HepG2 (cell line): Measurements from ENCODE around the gene JMJD8. TPM values are rescaled to one million over a fixed set of nuclear protein-coding genes. Genes with fewer than 3 reads are reported as not detected.

ENCODE experiments used
- ARID4A ChIP-seq: sonication (generic); formaldehyde crosslinking; IDR thresholded peaks from 2 replicates; pipeline ENCODE4 v1.5.0; 2020; ENCODE audit warnings: mild to moderate bottlenecking, missing genetic modification reagents, borderline replicate concordance
- BCL6 ChIP-seq: IDR thresholded peaks from 2 replicates; pipeline ENCODE4 v1.6.1; 2016; ENCODE audit warnings: missing genetic modification reagents, missing compliant biosample characterization
- DMAP1 ChIP-seq: IDR thresholded peaks from 2 replicates; pipeline ENCODE4 v1.6.1; 2016
- ETV6 ChIP-seq: sonication (generic); formaldehyde crosslinking; conservative IDR thresholded peaks from 2 replicates; pipeline ENCODE4 v1.4.0; 2020; ENCODE audit warnings: missing genetic modification reagents
- HNF4G ChIP-seq, 2 experiments: sonication (generic) in 1 of 2; formaldehyde crosslinking in 1 of 2; IDR thresholded peaks; 2 replicates each; pipeline versions ENCODE4 v1.4.0 to v1.6.1; 2011 to 2020; ENCODE audit warnings: borderline replicate concordance in 2 of 2, low read depth in 2 of 2, mild to moderate bottlenecking in 2 of 2, low read length in 1 of 2, missing genetic modification reagents in 1 of 2, moderate library complexity in 1 of 2
- HNRNPL ChIP-seq: fragments of 200-400 bp; formaldehyde crosslinking; IDR thresholded peaks from 2 replicates; pipeline ENCODE4 v1.6.1; 2017; ENCODE audit warnings: mild to moderate bottlenecking, low read depth, low read length
- HOXA5 ChIP-seq: sonication (generic); formaldehyde crosslinking; IDR thresholded peaks from 2 replicates; pipeline ENCODE4 v1.4.0; 2020; ENCODE audit warnings: missing genetic modification reagents
- KDM2A ChIP-seq: sonication (generic); formaldehyde crosslinking; IDR thresholded peaks from 2 replicates; pipeline ENCODE4 v1.4.0; 2020; ENCODE audit warnings: low read depth, missing genetic modification reagents, borderline replicate concordance
- MTA1 ChIP-seq: sonication (generic); formaldehyde crosslinking; IDR thresholded peaks from 2 replicates; pipeline ENCODE4 v1.4.0; 2020; ENCODE audit warnings: missing genetic modification reagents, mild to moderate bottlenecking, borderline replicate concordance
- NBN ChIP-seq: fragments of 450-650 bp; conservative IDR thresholded peaks from 2 replicates; pipeline ENCODE4 v1.6.1; 2017
- RBFOX2 ChIP-seq: fragments of 200-400 bp; formaldehyde crosslinking; IDR thresholded peaks from 2 replicates; pipeline ENCODE4 v1.6.1; 2017; ENCODE audit warnings: low read depth, mild to moderate bottlenecking, low read length
- SAP130 ChIP-seq: IDR thresholded peaks from 2 replicates; pipeline ENCODE4 v1.6.1; 2016; ENCODE audit warnings: low read depth
- TAF1 ChIP-seq: sonication (generic); formaldehyde crosslinking; IDR thresholded peaks from 2 replicates; pipeline ENCODE4 v1.4.0; 2020; ENCODE audit warnings: missing genetic modification reagents
- ZBTB38 ChIP-seq: sonication (generic); formaldehyde crosslinking; IDR thresholded peaks from 2 replicates; pipeline ENCODE4 v1.5.1; 2020; ENCODE audit warnings: mild to moderate bottlenecking, missing genetic modification reagents
- ZNF230 ChIP-seq: sonication (generic); formaldehyde crosslinking; IDR thresholded peaks from 2 replicates; pipeline ENCODE4 v1.4.0; 2020; ENCODE audit warnings: mild to moderate bottlenecking, missing genetic modification reagents
- ZNF350 ChIP-seq: sonication (generic); formaldehyde crosslinking; IDR thresholded peaks from 2 replicates; pipeline ENCODE4 v1.4.0; 2020; ENCODE audit warnings: mild to moderate bottlenecking, low read depth, missing genetic modification reagents, borderline replicate concordance
- ZNF597 ChIP-seq: sonication (generic); formaldehyde crosslinking; IDR thresholded peaks from 2 replicates; pipeline ENCODE4 v1.5.0; 2020; ENCODE audit warnings: missing genetic modification reagents
- ZNF768 ChIP-seq: sonication (generic); formaldehyde crosslinking; IDR thresholded peaks from 2 replicates; pipeline ENCODE4 v1.4.0; 2020; ENCODE audit warnings: missing genetic modification reagents
- ZNF850 ChIP-seq: sonication (generic); formaldehyde crosslinking; conservative IDR thresholded peaks from 2 replicates; pipeline ENCODE4 v1.9.0; 2021; ENCODE audit warnings: mild to moderate bottlenecking, missing genetic modification reagents
- ZNF883 ChIP-seq: sonication (generic); formaldehyde crosslinking; IDR thresholded peaks from 2 replicates; pipeline ENCODE4 v1.5.1; 2020; ENCODE audit warnings: mild to moderate bottlenecking, missing genetic modification reagents; ENCODE audit errors: not compliant biosample characterization
- ZSCAN12 ChIP-seq: sonication (generic); formaldehyde crosslinking; IDR thresholded peaks from 2 replicates; pipeline ENCODE4 v1.9.0; 2021; ENCODE audit warnings: mild to moderate bottlenecking, missing genetic modification reagents
- polyA plus RNA-seq, 8 experiments: library from polyadenylated mRNA; depleted of rRNA in 3 of 8; stranded (reverse) in 7 of 8; unstranded in 1 of 8; fragments of >200 nt; fragmentation: Illumina TruSeq in 4 of 8; extraction: Trizol in 4 of 8; gene quantifications; 2 replicates each; pipeline versions ENCODE4 v1.2.1 to v1.2.3, GENCODE V29; 2011 to 2016; ENCODE audit warnings: low read depth in 4 of 8, missing spikeins in 1 of 8, mixed read lengths in 1 of 8; ENCODE audit not compliant: insufficient read depth in 1 of 8
- total RNA-seq, 5 experiments: library from RNA; depleted of rRNA; stranded (reverse); fragments of >200 nt; fragmentation: Illumina TruSeq; extraction: Trizol; gene quantifications; 2 replicates each; pipeline ENCODE4 v1.2.3, GENCODE V29; 2016; ENCODE audit warnings: low read depth in 1 of 5
- TF ChIP-seq, protein P1 (sequence below): sonication (generic); formaldehyde crosslinking; IDR thresholded peaks from 2 replicates; pipeline ENCODE4 v1.4.0; 2020; ENCODE audit warnings: mild to moderate bottlenecking, missing genetic modification reagents, borderline replicate concordance

Gene JMJD8
- total and polyA plus RNA-seq, 2 of the 13 experiments (the other 11 are each of a cell fraction or from before 2014, with no cell fraction given) = 2.6 to 11.8 TPM

- TF ChIP-seq ARID4A (peak; percentile 18; the same call in 1 of the 2 replicates), ETV6 (0 out of 2 replicates have a peak, but pooled peaks have one; percentile 24), BCL6 (peak; percentile 57), ZBTB38 (CRISPR knock-in tag) (peak; percentile 34; the same call in 1 of the 2 replicates), KDM2A (peak; percentile 81; the same call in 1 of the 2 replicates), RBFOX2 (peak; percentile 46; the same call in 1 of the 2 replicates), ZNF850 (no peak), TAF1 (CRISPR knock-in tag) (peak; percentile 29; the same call in 1 of the 2 replicates), ZSCAN12 (CRISPR knock-in tag) (no peak), ZNF883 (CRISPR knock-in tag) (no peak), HNRNPL (0 out of 2 replicates have a peak, but pooled peaks have one; percentile 16), SAP130 (CRISPR knock-in tag) (peak; percentile 2), ZNF350 (CRISPR knock-in tag) (peak; percentile 43), ZNF597 (no peak), HOXA5 (no peak), DMAP1 (CRISPR knock-in tag) (0 out of 2 replicates have a peak, but pooled peaks have one; percentile 15), HNF4G (IDR thresholded peaks at IDR 0.05; ENCODE audit: borderline replicate concordance, low read depth, low read length) (no peak), HNF4G (CRISPR knock-in tag; IDR thresholded peaks at IDR 0.05; ENCODE audit: borderline replicate concordance, low read depth) (no peak), MTA1 (peak; percentile 50; the same call in 1 of the 2 replicates), NBN (no peak), ZNF768 (CRISPR knock-in tag) (peak; percentile 30; the same call in 1 of the 2 replicates), ZNF230 (CRISPR knock-in tag) (0 out of 2 replicates have a peak, but pooled peaks have one; percentile 47)
- TF ChIP-seq, protein P1, sequence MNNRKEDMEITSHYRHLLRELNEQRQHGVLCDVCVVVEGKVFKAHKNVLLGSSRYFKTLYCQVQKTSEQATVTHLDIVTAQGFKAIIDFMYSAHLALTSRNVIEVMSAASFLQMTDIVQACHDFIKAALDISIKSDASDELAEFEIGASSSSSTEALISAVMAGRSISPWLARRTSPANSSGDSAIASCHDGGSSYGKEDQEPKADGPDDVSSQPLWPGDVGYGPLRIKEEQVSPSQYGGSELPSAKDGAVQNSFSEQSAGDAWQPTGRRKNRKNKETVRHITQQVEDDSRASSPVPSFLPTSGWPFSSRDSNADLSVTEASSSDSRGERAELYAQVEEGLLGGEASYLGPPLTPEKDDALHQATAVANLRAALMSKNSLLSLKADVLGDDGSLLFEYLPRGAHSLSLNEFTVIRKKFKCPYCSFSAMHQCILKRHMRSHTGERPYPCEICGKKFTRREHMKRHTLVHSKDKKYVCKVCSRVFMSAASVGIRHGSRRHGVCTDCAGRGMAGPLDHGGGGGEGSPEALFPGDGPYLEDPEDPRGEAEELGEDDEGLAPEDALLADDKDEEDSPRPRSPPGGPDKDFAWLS (CRISPR knock-in tag) = 0 out of 2 replicates have a peak, but pooled peaks have one; percentile 51
These were observed 43.3 kb upstream of the JMJD8 start (continued) for GRCh38 chr16:727291-727977.
